SK-N-DZ (cell line): ENCODE data around the gene ARPC4.

ENCODE experiments used
- DNase-seq: peaks from one replicate; pipeline ENCODE4 v3.0.0-alpha.2; 2015; ENCODE audit warnings: low spot score

ARPC4 gene

DNA sequence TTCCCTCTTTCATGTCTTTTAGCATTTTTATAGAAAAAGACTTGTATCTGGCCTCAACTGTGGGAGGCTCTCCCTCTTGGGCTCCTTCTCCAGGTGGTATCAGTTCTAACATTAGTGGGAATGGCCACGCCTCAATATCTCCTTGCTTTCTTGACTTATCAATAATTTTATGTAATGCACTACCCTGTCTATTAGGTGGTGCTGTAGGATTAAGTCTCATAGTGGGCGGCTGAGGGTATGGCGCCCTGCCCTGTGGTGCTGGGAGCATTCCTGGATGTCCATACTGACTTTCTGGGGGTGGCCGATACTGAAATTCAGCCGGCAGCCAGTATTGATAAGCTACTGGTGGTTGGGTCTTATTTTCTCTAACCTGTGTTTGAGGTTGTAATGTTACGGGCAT is 59.6 kb downstream of the ARPC4 start:
- DNase-seq, result no peak

DNA sequence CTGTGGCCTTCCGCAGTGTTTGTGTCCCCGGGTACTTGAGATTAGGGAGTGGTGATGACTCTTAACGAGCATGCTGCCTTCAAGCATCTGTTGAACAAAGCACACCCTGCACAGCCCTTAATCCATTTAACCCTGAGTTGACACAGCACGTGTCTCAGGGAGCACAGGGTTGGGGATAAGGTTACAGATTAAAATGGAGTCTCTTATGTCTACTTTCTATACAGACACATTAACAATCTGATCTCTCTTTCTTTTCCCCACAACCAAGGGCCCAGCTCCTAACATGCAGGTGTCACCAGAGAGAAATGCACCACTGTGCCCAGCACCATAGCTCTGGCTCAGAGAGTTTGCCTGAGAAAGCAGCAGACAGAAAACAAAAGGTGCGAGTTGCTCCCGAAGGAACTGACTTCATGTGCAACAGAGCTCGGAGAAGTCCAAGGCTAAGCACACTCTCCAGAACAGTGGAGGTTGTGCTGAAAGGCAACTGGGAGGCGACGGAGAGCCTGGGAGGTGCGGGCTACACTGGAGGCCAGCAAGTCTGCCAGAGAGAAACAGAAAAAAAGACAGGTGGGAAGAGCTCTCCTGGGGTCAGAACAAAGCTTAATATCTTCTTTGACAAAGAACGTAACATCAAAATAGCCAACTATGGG is 61.5 kb downstream of the ARPC4 start:
- peak; percentile 68 for DNase-seq

DNA sequence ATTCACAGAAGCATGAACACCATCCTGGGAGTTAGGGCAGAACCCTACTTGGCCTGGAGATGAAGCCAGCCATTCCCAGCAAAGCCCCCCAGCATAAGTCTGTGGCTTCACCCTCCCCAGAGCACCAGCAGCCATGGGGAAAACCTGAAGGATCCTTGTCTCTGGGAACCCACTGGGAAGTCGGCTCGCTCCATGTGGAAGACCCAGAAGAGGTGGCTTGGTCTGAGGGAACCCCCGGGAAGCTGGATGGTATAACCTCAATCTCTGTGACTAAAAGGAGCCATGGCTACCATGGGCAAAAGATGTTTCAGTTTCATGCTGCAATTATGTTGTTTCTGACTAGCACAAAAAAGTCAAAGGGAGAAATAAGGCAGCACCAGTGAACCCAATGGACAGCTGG is 62.7 kb downstream of the ARPC4 start:
- no peak for DNase-seq
